Left hindlimb (tissue), 1 donor: ENCODE data around the gene GPR84.

ENCODE experiments used
- DNase-seq: peaks from one replicate; pipeline ENCODE4 v3.0.0-alpha.2; 2018

The GPR84 gene

GRCh38 chr12:54390668-54391551 is 26.6 kb upstream of the GPR84 start:
- DNase-seq, result no peak

DNA sequence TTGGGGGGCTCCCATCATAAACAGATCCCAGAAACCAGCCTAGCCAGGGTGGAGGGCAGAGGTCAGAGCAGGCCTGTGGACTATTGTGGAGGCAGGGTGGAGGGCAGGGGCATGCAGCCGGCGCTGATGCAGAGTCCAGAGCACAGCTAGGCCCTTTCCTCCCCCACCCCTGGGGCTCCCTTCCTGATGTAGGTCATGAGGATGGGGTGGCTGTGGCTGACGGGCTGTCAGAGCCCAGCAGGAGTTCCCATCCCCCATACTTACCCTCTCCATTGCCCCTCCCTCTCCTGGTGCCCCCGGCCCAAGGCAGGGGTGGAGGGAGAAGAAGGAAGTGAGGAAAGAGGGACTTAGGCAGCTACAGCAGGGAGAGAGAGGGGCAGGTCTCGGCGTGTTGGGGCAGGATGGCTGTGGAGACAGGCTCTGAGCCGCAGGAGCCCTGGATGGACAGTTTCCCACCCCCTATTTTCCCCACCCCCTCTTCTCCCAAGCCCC is 25.9 kb upstream of the GPR84 start:
- DNase-seq, result no peak

GRCh38 chr12:54389607-54390175 is 25.4 kb upstream of the GPR84 start:
- no peak for DNase-seq

DNA sequence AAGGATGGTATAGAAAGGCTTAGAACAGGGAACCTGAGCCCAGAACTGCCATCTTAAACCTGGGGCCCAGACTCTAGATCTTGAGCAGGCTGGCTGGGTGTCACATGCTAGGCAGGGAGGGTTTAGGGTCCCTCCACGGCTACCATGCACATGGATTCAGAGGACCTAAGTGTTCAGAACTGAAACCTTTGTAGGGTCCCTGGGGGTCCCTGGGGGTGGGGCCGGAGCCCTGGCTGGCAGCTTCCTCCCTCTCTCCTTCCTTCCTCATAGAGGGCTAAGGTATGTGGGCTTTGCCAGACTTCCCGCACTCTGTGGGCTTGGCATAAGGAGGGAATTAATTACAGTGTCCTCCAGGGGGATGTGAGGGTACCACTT is 24.8 kb upstream of the GPR84 start:
- DNase-seq, result no peak

DNA sequence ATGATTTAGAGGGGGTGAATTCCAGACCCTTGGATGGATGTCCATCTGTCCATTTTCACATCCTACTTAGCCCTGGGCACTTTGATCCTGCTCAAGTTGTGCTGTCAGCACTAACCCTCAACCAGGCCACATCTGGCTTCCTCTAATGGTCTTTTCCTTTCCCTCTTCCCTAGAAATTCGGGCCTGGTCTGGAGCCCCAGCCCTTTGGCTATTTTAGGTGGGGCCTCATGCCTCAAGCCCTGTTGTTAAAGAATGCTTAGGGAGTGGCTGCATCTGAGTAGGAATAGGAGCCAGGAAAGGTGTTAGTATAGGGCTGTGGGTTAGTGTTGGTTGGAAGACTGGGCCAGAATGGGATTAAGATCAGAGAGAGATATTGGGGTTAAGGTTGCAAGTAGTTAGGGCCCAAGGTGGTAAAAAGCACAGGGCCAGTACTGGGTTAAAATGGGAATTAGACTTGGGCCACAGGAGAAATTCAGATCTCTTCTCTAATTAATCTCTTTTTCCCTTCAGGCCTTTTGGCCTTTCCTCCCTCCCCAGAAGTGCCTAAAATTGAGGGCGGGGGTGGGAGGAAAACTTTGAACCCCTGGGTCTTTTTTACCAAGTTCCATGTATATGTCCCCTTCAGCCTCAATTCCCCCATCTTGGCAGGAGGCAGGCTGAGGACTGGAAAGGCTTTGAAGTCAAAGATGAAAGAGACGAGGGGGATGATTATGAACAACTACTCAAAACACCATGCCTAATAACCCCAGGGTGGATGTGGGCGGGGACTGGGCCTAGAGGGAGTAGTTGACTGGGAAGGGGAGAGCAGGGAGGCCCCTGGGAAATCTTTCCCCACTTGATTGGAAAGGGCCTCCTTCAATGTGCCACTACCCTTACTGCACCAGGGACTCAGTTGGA is 24.2 kb upstream of the GPR84 start:
- no peak for DNase-seq

DNA sequence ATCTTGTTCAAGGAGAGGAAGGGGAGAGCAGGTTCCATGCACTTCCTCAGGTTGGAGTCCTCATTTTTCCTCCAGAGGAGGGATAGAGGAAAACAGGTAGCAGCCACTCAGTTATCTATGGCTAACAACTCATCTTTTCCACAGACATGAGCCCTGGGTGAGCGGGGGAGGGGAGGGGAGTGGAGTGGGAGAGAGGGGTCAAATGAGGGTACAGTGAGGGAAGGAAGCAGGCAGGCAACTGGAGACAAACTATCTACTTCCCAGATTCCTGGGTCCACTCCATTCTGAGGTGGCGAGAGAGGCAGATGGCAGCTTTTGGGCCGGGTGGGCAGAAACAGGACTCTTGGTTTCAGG is 22.8 kb upstream of the GPR84 start:
- no peak for DNase-seq

DNA sequence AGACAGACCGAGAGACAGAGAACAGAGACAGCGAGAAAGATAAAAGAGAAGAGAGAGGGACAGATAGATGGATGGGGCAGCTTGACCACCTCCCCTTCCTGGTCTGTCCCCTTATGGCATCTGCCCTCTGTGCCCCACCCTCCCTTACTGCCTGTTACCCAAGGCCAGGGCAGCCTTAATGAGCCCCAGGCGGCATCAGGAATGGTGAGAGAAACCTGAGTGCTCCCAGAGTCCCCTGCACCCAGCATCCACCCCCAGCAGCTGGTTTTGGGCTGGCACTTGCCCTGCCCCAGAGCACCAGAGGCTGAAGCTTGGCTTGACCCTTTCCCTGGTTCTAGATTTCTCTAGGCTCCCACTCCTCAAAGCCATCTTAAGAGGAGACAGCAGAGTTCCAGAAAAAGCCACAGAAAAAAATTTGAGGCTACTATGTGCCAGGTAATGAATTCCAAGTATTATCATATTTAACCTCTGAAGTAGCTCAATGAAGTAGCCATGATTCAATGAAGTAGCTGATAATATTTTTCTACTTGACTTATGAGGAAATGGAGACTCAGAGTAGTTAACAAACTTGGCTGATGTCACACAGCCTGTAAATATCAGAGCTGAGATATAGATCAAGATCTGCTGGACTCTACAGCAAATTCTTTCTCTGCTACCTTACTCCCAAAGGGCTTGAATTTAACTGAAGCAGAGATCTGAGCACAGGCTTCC is 22.3 kb upstream of the GPR84 start:
- no peak for DNase-seq

- no peak for DNase-seq
Observed at GRCh38 chr12:54385251-54385914, 21.1 kb upstream of the GPR84 start.

- no peak for DNase-seq
Observed at GRCh38 chr12:54384591-54385041, 20.3 kb upstream of the GPR84 start, which contains the start of gene ZNF385A. TSS of gene ZNF385A (minus strand) at chr12:54384733. CDS start at chr12:54384514, 219 bp downstream.

GRCh38 chr12:54383041-54383609 is 18.8 kb upstream of the GPR84 start:
- no peak for DNase-seq

- DNase-seq, result no peak
Observed at GRCh38 chr12:54381136-54381535, 16.9 kb upstream of the GPR84 start.

- DNase-seq, result peak; percentile 91
Observed at GRCh38 chr12:54379398-54380201, 15.3 kb upstream of the GPR84 start.

- DNase-seq, result peak; percentile 79
Observed at GRCh38 chr12:54378796-54379397, 14.6 kb upstream of the GPR84 start.

- DNase-seq, result no peak
Observed at GRCh38 chr12:54377797-54378515, 13.7 kb upstream of the GPR84 start.

- no peak for DNase-seq
Observed at GRCh38 chr12:54377007-54377406, 12.7 kb upstream of the GPR84 start.

DNA sequence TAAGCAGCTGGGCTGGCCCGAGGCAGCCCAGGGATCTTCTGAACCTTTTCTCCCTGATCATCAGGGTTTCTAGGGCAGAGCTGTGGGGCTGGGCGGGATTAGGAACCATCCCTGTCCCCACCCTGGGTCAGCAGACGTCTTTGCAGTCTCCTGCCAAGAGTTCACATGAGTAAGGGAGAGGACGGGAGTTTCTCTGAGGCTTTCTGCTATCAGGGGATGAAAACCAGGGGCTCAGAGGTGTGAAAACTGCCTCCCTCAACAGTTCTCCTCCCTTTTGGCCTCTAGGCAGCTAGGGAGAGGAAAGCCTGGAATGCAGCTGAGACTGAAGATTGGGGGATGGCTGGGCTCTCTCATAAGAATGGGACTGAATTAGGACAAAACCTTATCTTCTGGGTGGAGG is 12.3 kb upstream of the GPR84 start:
- DNase-seq, result no peak

DNA sequence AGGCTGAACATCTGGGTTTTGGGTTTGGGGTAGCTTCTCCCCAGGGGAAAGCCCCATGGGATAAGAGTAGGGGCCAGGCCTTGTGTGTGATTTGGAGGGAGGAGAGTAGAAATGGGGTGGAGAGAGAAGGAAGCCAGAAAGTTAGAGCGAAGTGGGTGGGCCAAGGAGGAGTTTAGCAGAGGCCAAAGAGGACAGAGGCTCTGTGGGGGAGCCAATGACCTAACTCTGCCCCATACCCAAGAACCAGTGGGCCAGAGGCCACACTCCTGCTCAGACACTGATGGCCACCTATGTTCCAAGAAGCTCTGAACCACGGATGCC is 10.9 kb upstream of the GPR84 start:
- no peak for DNase-seq

- DNase-seq, result no peak
Observed at GRCh38 chr12:54374562-54375258, 10.4 kb upstream of the GPR84 start.
